ENCODE results near the gene ABLIM3.

The ABLIM3 gene

GRCh38 chr5:149280124-149280523, 138.8 kb downstream of the ABLIM3 start:
- no peak for DNase-seq

- no peak for DNase-seq
These were observed 139.5 kb downstream of the ABLIM3 start for GRCh38 chr5:149280802-149281201.

GRCh38 chr5:149282027-149282965, 141.0 kb downstream of the ABLIM3 start:
- no peak for DNase-seq

GRCh38 chr5:149282966-149283332, 141.7 kb downstream of the ABLIM3 start:
- DNase-seq, result no peak

- no peak for DNase-seq
These were observed 142.6 kb downstream of the ABLIM3 start for GRCh38 chr5:149283626-149284480.

GRCh38 chr5:149284501-149284900, 143.2 kb downstream of the ABLIM3 start:
- DNase-seq, result no peak

- no peak for DNase-seq
These were observed 143.9 kb downstream of the ABLIM3 start for GRCh38 chr5:149285153-149285552.

- DNase-seq, result no peak
These were observed 147.1 kb downstream of the ABLIM3 start for GRCh38 chr5:149288436-149288835.

GRCh38 chr5:149289301-149289700, 148.0 kb downstream of the ABLIM3 start:
- no peak for DNase-seq

- no peak for DNase-seq
These were observed 153.9 kb downstream of the ABLIM3 start for GRCh38 chr5:149294872-149295829.

- no peak for DNase-seq
These were observed 156.2 kb downstream of the ABLIM3 start for GRCh38 chr5:149297340-149298025.

GRCh38 chr5:149298163-149298562, 156.9 kb downstream of the ABLIM3 start:
- no peak for DNase-seq

- DNase-seq, result no peak
These were observed 157.6 kb downstream of the ABLIM3 start for GRCh38 chr5:149298842-149299404.

GRCh38 chr5:149299451-149300054, 158.3 kb downstream of the ABLIM3 start:
- DNase-seq, result no peak

GRCh38 chr5:149300441-149300840, 159.1 kb downstream of the ABLIM3 start:
- no peak for DNase-seq

- DNase-seq, result no peak
These were observed 159.9 kb downstream of the ABLIM3 start for GRCh38 chr5:149301049-149301743.

GRCh38 chr5:149301744-149302380, 160.6 kb downstream of the ABLIM3 start:
- DNase-seq, result no peak

- DNase-seq, result no peak
These were observed 161.3 kb downstream of the ABLIM3 start for GRCh38 chr5:149302641-149303040.

GRCh38 chr5:149303210-149303609, 161.9 kb downstream of the ABLIM3 start:
- DNase-seq, result no peak
